IMR-90 (cell line): ENCODE measurements around the gene MAOA. TPM values are rescaled to one million over a fixed set of nuclear protein-coding genes. Genes with fewer than 3 reads are reported as not detected.

Experiments
- ATAC-seq: fragments of 200-7000 bp; cut with Tn5 transposase; 2 replicates; pipeline ENCODE4 v1.9.1; 2020; ENCODE audit warnings: low read depth, mild to moderate bottlenecking, moderate library complexity
- BruUV-seq: library from RNA; stranded (reverse); fragments of 400-500 nt; replicated peaks from 2 replicates; lab custom pipeline; 2021; lab: Mats Ljungman, UMichigan
- CTCF ChIA-PET: fragments of 300-600 bp; formaldehyde crosslinking; extraction: SDS; loops from one replicate; lab custom pipeline; 2021; ENCODE audit warnings: antibody characterized with exemption; lab: Yijun Ruan, JAX
- POLR2A ChIA-PET: fragments of 300-600 bp; sonication (Branson Sonifier 250); formaldehyde crosslinking; loops from one replicate; lab custom pipeline; 2022; ENCODE audit warnings: antibody characterized with exemption; ENCODE audit not compliant: unreplicated experiment; lab: Charles Lee
- DNase-seq: peaks from one replicate; pipeline ENCODE4 v3.0.0; 2013
- H2AFZ ChIP-seq: replicated peaks from 2 replicates; pipeline ENCODE3; 2013; ENCODE audit warnings: low read length, mild to moderate bottlenecking; ENCODE audit not compliant: poor library complexity
- H2AK5ac ChIP-seq: 2 replicates; pipeline ENCODE4 v1.6.1; 2013; ENCODE audit warnings: low read depth, low read length, inconsistent platforms
- H2AK9ac ChIP-seq: replicated peaks from 2 replicates; pipeline ENCODE3; 2013; ENCODE audit warnings: mild to moderate bottlenecking, low read depth, low read length, moderate library complexity; ENCODE audit not compliant: poor library complexity
- H2BK120ac ChIP-seq: 2 replicates; pipeline ENCODE4 v1.6.1; 2013; ENCODE audit warnings: low read depth, low read length, inconsistent platforms
- H2BK15ac ChIP-seq: 3 replicates; pipeline ENCODE4 v1.6.1; 2013; ENCODE audit warnings: low read depth, low read length, inconsistent platforms
- H2BK20ac ChIP-seq: 2 replicates; pipeline ENCODE4 v1.6.1; 2013; ENCODE audit warnings: low read depth, mild to moderate bottlenecking, inconsistent platforms, low read length, moderate library complexity
- H2BK5ac ChIP-seq: 2 replicates; pipeline ENCODE4 v1.6.1; 2013; ENCODE audit warnings: mild to moderate bottlenecking, low read depth, low read length, inconsistent platforms; ENCODE audit not compliant: poor library complexity, severe bottlenecking
- H3K14ac ChIP-seq: replicated peaks from 2 replicates; pipeline ENCODE4 v1.6.1; 2013; ENCODE audit warnings: low read depth, low read length, inconsistent platforms
- H3K18ac ChIP-seq: 2 replicates; pipeline ENCODE4 v1.6.1; 2013; ENCODE audit warnings: low read depth, low read length, control low read depth
- H3K23ac ChIP-seq: 2 replicates; pipeline ENCODE4 v1.6.1; 2013; ENCODE audit warnings: low read depth, low read length, inconsistent platforms
- H3K27ac ChIP-seq: 2 replicates; pipeline ENCODE4 v1.5.1; 2013; ENCODE audit warnings: mild to moderate bottlenecking, control low read depth, low read length; ENCODE audit not compliant: insufficient read depth
- H3K27me3 ChIP-seq: 2 replicates; pipeline ENCODE4 v1.6.1; 2013; ENCODE audit warnings: low read length; ENCODE audit not compliant: control insufficient read depth, insufficient read depth
- H3K36me3 ChIP-seq: 2 replicates; pipeline ENCODE4 v1.6.1; 2013; ENCODE audit warnings: low read length, mixed read lengths; ENCODE audit not compliant: control insufficient read depth, insufficient read depth
- H3K4ac ChIP-seq: 2 replicates; pipeline ENCODE4 v1.6.1; 2013; ENCODE audit warnings: low read depth, low read length, inconsistent platforms
- H3K4me1 ChIP-seq: 2 replicates; pipeline ENCODE4 v1.6.1; 2013; ENCODE audit warnings: low read length, mixed read lengths; ENCODE audit not compliant: control insufficient read depth, insufficient read depth
- H3K4me2 ChIP-seq: 2 replicates; pipeline ENCODE4 v1.6.1; 2013; ENCODE audit warnings: low read depth, mild to moderate bottlenecking, control low read depth, low read length, moderate library complexity
- H3K4me3 ChIP-seq: 2 replicates; pipeline ENCODE4 v1.5.1; 2013; ENCODE audit warnings: low read depth, mild to moderate bottlenecking, control low read depth, low read length, moderate library complexity; ENCODE audit not compliant: insufficient read depth
- H3K56ac ChIP-seq: 2 replicates; pipeline ENCODE4 v1.6.1; 2013; ENCODE audit warnings: low read length, inconsistent platforms; ENCODE audit not compliant: insufficient read depth; ENCODE audit errors: extremely low read depth
- H3K79me1 ChIP-seq, 2 experiments: 2 replicates each; pipeline ENCODE4 v1.6.1; 2013; ENCODE audit warnings: low read length in 2 of 2, inconsistent platforms in 1 of 2, low read depth in 1 of 2
- H3K9ac ChIP-seq: 2 replicates; pipeline ENCODE4 v1.6.1; 2013; ENCODE audit warnings: low read depth, low read length, control low read depth
- H3K9me1 ChIP-seq: 2 replicates; pipeline ENCODE4 v1.6.1; 2013; ENCODE audit warnings: low read length, inconsistent platforms; ENCODE audit not compliant: insufficient read depth
- H3K9me3 ChIP-seq: 2 replicates; pipeline ENCODE4 v1.6.1; 2013; ENCODE audit warnings: low read length; ENCODE audit not compliant: control insufficient read depth, insufficient read depth
- H4K20me1 ChIP-seq: 2 replicates; pipeline ENCODE4 v1.6.1; 2013; ENCODE audit warnings: low read length, inconsistent platforms; ENCODE audit not compliant: insufficient read depth
- H4K5ac ChIP-seq: 2 replicates; pipeline ENCODE4 v1.6.1; 2013; ENCODE audit warnings: mild to moderate bottlenecking, low read depth, low read length, control low read depth
- H4K8ac ChIP-seq, 2 experiments: 2 replicates each; pipeline ENCODE4 v1.6.1; 2013; ENCODE audit warnings: low read depth in 2 of 2, low read length in 2 of 2, control low read depth in 1 of 2, inconsistent platforms in 1 of 2
- H4K91ac ChIP-seq: 2 replicates; pipeline ENCODE4 v1.6.1; 2013; ENCODE audit warnings: low read depth, low read length, inconsistent platforms; ENCODE audit not compliant: insufficient read depth
- CEBPB ChIP-seq: IDR thresholded peaks from 2 replicates; pipeline ENCODE4 v1.6.1; 2012; ENCODE audit warnings: low read depth, low read length, improper control_type of control experiment
- NFE2L2 ChIP-seq: fragments of 150-350 bp; IDR thresholded peaks from 2 replicates; pipeline ENCODE4 v1.6.1; 2016; ENCODE audit warnings: low read depth, mild to moderate bottlenecking, low read length
- RCOR1 ChIP-seq: IDR thresholded peaks from 2 replicates; pipeline ENCODE4 v1.6.1; 2012; ENCODE audit warnings: mild to moderate bottlenecking, low read length, improper control_type of control experiment; ENCODE audit not compliant: insufficient replicate concordance
- WGBS, 2 experiments: methylation state at CpG; one replicate each; pipeline versions ENCODE4 v1.1.5 to v1.1.7; 2013; ENCODE audit warnings: missing lambda C conversion rate in 2 of 2; ENCODE audit not compliant: insufficient read length in 1 of 2; ENCODE audit errors: extremely low coverage in 2 of 2; 5-methylcytosine and 5-hydroxymethylcytosine counted together
- dilution Hi-C: fragments of 300-500 bp; cut with HindIII; formaldehyde crosslinking; loops from one replicate; pipeline ENCODE4 v1.14.3; 2018; ENCODE audit warnings: low sequenced_read_pairs; ENCODE audit not compliant: unreplicated experiment
- in situ Hi-C: fragments of 300-500 bp; cut with MboI; formaldehyde crosslinking; loops from 3 replicates; pipeline ENCODE4 v1.14.3; 2019; ENCODE audit warnings: low sequenced_read_pairs, inconsistent platforms, mixed read lengths
- intact Hi-C: fragments of 100-400 bp; cut with micrococcal nuclease; formaldehyde crosslinking; loops from 2 replicates; pipeline ENCODE4 v1.10.0; 2022
- polyA plus RNA-seq, 3 experiments: library from polyadenylated mRNA; depleted of rRNA; stranded (reverse); fragments of >200 nt; gene quantifications; 2 replicates each; pipeline ENCODE4 v1.2.3, GENCODE V29; 2012; ENCODE audit warnings: low replicate concordance in 1 of 3
- total RNA-seq: library from RNA; depleted of rRNA; stranded (reverse); fragments of >200 nt; gene quantifications from 2 replicates; pipeline ENCODE4 v1.2.3, GENCODE V29; 2012

Gene MAOA
- total and polyA plus RNA-seq, 2 of the 4 experiments (the other 2 are of a cell fraction), result 0.14 to 0.36 TPM

- no peak overlapping the region for H2BK5ac ChIP-seq
- H3K36me3 ChIP-seq, result no peaks in the 10 kb centered on the region
- 0% methylated on average over 1 of the region's 2 CpGs; no CpG with 5 or more reads in 1 of the 2 experiments for WGBS, 2 experiments
- dilution Hi-C loops, result no loop called here
- no peak overlapping the region for H3K9ac ChIP-seq
- no peak overlapping the region for H3K27ac ChIP-seq
- no peak overlapping the region for H4K8ac ChIP-seq
- H4K20me1 ChIP-seq, result no peaks in the 10 kb centered on the region
- ChIA-PET CTCF (no interaction called here), POLR2A (no interaction called here)
- TF ChIP-seq RCOR1, result no peak
- no peak for TF ChIP-seq CEBPB
- TF ChIP-seq NFE2L2, result no peak
- no peak overlapping the region for H4K5ac ChIP-seq
- H3K4me1 ChIP-seq, result peaks cover 5% of the 10 kb centered on the region; the same call in 1 of the 2 replicates
- H3K14ac ChIP-seq, result no peak overlapping the region
- H2BK15ac ChIP-seq, result no peak overlapping the region
- H2AK9ac ChIP-seq, result no peak overlapping the region
- no peaks in the 10 kb centered on the region for H3K79me1 ChIP-seq
- no peaks in the 10 kb centered on the region for H3K9me3 ChIP-seq
- H3K4me2 ChIP-seq, result no peak overlapping the region; the same call in 1 of the 2 replicates
- no peak overlapping the region for H2AK5ac ChIP-seq
- 0 out of 2 replicates have a peak, but pooled peaks cover 2% of the 10 kb centered on the region for H3K9me1 ChIP-seq
- ATAC-seq, result peak; percentile 48; the same call in 1 of the 2 replicates
- no peak overlapping the region for H2BK20ac ChIP-seq
- no peak for DNase-seq
- H3K4ac ChIP-seq, result no peak overlapping the region
- no peak overlapping the region for H3K56ac ChIP-seq
- no peak overlapping the region for H3K4me3 ChIP-seq
- H2BK120ac ChIP-seq, result no peak overlapping the region
- H2AFZ ChIP-seq, result no peak overlapping the region
- H3K27me3 ChIP-seq, result no peaks in the 10 kb centered on the region; the same call in none of the 2 replicates
- intact Hi-C loops, result no loop called here
- no peak overlapping the region for H3K23ac ChIP-seq
- no peak overlapping the region for H4K91ac ChIP-seq
- BruUV-seq, result no TSS peak
- in situ Hi-C loops, result no loop called here
- H3K18ac ChIP-seq, result no peak overlapping the region
These were observed 50.8 kb downstream of the MAOA start for GRCh38 chrX:43706786-43707370.
